Measurements from ENCODE around the gene BCL2L11. TPM values are rescaled to one million over a fixed set of nuclear protein-coding genes. Genes with fewer than 3 reads are reported as not detected.

BCL2L11 gene
- total RNA-seq, 1 experiment from 2014 or later: 12.6 TPM

DNA sequence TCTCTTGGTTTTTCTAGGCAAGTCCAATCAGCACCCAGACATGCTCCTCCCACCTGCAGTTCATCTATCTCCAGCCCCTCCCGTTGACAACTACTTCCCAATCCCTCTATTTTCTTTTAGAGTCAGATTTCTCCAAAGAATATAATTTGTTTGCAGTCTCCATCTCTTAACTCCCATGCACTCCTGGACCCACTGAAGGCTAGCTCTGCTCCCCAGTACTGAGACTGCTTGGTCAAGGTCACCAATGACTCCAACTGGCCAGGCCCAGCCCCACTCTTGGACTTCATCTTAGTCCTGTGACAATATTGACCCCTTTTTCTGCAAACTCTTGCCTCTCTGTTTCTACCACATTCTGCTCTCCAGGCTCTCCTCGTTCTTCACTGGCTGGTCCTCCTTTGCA is 62.0 kb downstream of the BCL2L11 start:
- H3K9me3 ChIP-seq (ENCODE audit: low read depth, low read length, poor library complexity, severe bottlenecking): no peaks in the 10 kb centered on the region
- no TSS peak for BruUV-seq (replicated peaks)
- H3K27me3 ChIP-seq (replicated peaks; ENCODE audit: insufficient read depth, low read depth, low read length, poor library complexity): no peaks in the 10 kb centered on the region
- intact Hi-C loops (cut with micrococcal nuclease; ENCODE audit: unreplicated experiment): no loop called here
- no peaks in the 10 kb centered on the region for H3K4me1 ChIP-seq (ENCODE audit: insufficient read depth, low read length, poor library complexity, severe bottlenecking)
- ChIA-PET CTCF (no interaction called here), POLR2A (ENCODE audit: low non-redundant PET) (no interaction called here)
- TF ChIP-seq, protein P1, sequence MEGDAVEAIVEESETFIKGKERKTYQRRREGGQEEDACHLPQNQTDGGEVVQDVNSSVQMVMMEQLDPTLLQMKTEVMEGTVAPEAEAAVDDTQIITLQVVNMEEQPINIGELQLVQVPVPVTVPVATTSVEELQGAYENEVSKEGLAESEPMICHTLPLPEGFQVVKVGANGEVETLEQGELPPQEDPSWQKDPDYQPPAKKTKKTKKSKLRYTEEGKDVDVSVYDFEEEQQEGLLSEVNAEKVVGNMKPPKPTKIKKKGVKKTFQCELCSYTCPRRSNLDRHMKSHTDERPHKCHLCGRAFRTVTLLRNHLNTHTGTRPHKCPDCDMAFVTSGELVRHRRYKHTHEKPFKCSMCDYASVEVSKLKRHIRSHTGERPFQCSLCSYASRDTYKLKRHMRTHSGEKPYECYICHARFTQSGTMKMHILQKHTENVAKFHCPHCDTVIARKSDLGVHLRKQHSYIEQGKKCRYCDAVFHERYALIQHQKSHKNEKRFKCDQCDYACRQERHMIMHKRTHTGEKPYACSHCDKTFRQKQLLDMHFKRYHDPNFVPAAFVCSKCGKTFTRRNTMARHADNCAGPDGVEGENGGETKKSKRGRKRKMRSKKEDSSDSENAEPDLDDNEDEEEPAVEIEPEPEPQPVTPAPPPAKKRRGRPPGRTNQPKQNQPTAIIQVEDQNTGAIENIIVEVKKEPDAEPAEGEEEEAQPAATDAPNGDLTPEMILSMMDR (conservative IDR thresholded peaks at IDR 0.05; ENCODE audit: low read depth, low read length): no peak
- no peak for TF ChIP-seq EZH2 (IDR thresholded peaks at IDR 0.05; ENCODE audit: borderline replicate concordance, low read depth, low read length, poor library complexity, severe bottlenecking)
- H3K36me3 ChIP-seq (ENCODE audit: insufficient read depth, low read length, poor library complexity, severe bottlenecking): no peaks in the 10 kb centered on the region
- H3K4me3 ChIP-seq (ENCODE audit: low read depth, low read length, poor library complexity, severe bottlenecking): no peak overlapping the region
- DNase-seq (ENCODE audit: low spot score): no peak
- H3K27ac ChIP-seq (ENCODE audit: low read depth, low read length, poor library complexity, severe bottlenecking): no peak overlapping the region

DNA sequence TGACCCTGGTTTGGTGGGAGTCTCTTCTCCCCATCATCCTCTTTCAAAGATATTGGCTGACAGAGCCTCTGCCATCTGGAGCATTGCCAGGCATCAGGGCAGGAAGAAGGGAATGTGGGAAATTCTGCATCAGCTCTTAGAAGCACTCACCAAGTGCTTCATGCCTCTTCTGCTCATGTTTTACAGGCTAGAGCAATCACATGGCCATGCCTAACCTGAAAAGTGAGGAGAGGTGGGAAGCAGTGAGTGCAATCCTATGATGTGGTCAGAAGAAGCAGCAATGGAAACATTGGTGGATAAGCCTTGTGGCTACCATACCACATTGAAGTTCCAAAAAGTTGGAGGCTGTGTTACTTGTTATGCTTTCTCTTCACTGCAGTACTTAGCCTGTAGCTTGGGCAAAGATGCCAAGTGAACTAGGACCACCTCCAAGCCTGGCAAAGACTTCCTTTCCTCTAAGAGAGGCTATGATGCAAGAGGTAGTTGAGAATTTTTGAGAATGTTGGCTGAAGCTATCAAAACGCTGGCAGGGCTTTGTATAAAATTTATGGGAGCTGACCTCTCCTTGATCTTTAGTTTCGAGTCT is 64.1 kb downstream of the BCL2L11 start:
- TF ChIP-seq, protein P1 (conservative IDR thresholded peaks at IDR 0.05; ENCODE audit: low read depth, low read length): no peak
- TF ChIP-seq EZH2 (IDR thresholded peaks at IDR 0.05; ENCODE audit: borderline replicate concordance, low read depth, low read length, poor library complexity, severe bottlenecking): no peak
- ChIA-PET CTCF (no interaction called here), POLR2A (ENCODE audit: low non-redundant PET) (no interaction called here)
- BruUV-seq (replicated peaks): no TSS peak
- no peak overlapping the region for H3K4me3 ChIP-seq (ENCODE audit: low read depth, low read length, poor library complexity, severe bottlenecking)
- intact Hi-C loops (cut with micrococcal nuclease; ENCODE audit: unreplicated experiment): no loop called here
- H3K27me3 ChIP-seq (replicated peaks; ENCODE audit: insufficient read depth, low read depth, low read length, poor library complexity): no peaks in the 10 kb centered on the region
- DNase-seq (ENCODE audit: low spot score): no peak
- no peak overlapping the region for H3K27ac ChIP-seq (ENCODE audit: low read depth, low read length, poor library complexity, severe bottlenecking)
- no peaks in the 10 kb centered on the region for H3K9me3 ChIP-seq (ENCODE audit: low read depth, low read length, poor library complexity, severe bottlenecking)
- H3K4me1 ChIP-seq (ENCODE audit: insufficient read depth, low read length, poor library complexity, severe bottlenecking): no peaks in the 10 kb centered on the region
- no peaks in the 10 kb centered on the region for H3K36me3 ChIP-seq (ENCODE audit: insufficient read depth, low read length, poor library complexity, severe bottlenecking)

DNA sequence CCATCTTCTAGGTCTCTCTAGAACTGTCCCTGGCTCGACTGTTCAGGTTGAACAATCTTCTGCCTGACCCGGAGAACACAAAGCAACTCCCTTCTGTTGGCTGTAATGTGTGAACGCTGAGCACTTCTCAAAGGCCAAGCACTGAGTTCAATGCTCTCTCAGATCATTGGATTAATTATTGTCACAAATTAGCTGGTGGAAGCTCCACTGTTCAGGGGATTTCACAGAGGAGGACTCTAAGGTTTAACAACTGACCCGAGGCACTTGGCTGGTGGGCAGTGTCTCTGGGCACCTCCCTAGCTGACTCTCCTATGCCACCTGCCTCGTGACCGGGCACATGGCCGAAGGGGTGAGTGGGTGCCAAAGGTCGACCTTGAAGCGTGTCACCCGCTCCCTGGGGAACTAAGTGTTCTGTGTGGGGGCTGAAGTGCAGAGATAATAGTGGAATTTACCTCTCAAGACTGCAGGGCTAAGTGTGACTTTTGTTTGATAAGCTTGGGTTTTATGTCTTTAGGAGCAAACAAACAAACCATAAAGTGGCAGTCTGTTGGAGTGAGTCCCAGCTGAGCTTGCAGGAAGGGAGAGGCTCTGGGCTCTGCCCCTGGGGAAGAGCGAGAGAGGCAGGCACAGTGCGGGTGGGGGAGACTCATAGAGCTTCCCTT is 64.8 kb downstream of the BCL2L11 start:
- POLR2A ChIA-PET (ENCODE audit: low non-redundant PET): no interaction called here
- intact Hi-C loops (cut with micrococcal nuclease; ENCODE audit: unreplicated experiment): no loop called here

More for the DNA sequence above, 64.8 kb downstream of the BCL2L11 start:
- Histone ChIP-seq H3K4me1 (ENCODE audit: insufficient read depth, low read length, poor library complexity, severe bottlenecking) (no peaks in the 10 kb centered on the region), H3K27ac (ENCODE audit: low read depth, low read length, poor library complexity, severe bottlenecking) (no peak overlapping the region), H3K9me3 (ENCODE audit: low read depth, low read length, poor library complexity, severe bottlenecking) (no peaks in the 10 kb centered on the region), H3K27me3 (replicated peaks; ENCODE audit: insufficient read depth, low read depth, low read length, poor library complexity) (no peaks in the 10 kb centered on the region), H3K4me3 (ENCODE audit: low read depth, low read length, poor library complexity, severe bottlenecking) (no peak overlapping the region), H3K36me3 (ENCODE audit: insufficient read depth, low read length, poor library complexity, severe bottlenecking) (no peaks in the 10 kb centered on the region)
- TF ChIP-seq, protein P1 (conservative IDR thresholded peaks at IDR 0.05; ENCODE audit: low read depth, low read length): no peak
- TF ChIP-seq EZH2 (IDR thresholded peaks at IDR 0.05; ENCODE audit: borderline replicate concordance, low read depth, low read length, poor library complexity, severe bottlenecking): no peak
- DNase-seq (ENCODE audit: low spot score): no peak
- no TSS peak for BruUV-seq (replicated peaks)
- CTCF ChIA-PET: no interaction called here
